Activated B cell treated with CpG ODN at 0.5 μM for 24 hours (primary cell): Measurements from ENCODE around the gene ANGPTL4. TPM values are rescaled to one million over a fixed set of nuclear protein-coding genes. Genes with fewer than 3 reads are reported as not detected.
"Not testable (repeated sequence)": the region's sequence is repeated elsewhere in the genome, so short reads cannot be mapped to it uniquely, and the experiment has no call there.

Source experiments
- ATAC-seq: fragments of 200-7000 bp; cut with Tn5 transposase; one replicate; pipeline ENCODE4 v1.10.0; 2021; ENCODE audit warnings: low read depth, mild to moderate bottlenecking, moderate library complexity
- CTCF ChIA-PET: fragments of 350-600 bp; sonication (Branson Sonifier 250); formaldehyde crosslinking; loops from one replicate; lab custom pipeline; 2021; ENCODE audit warnings: antibody characterized with exemption; lab: Charles Lee
- POLR2A ChIA-PET: fragments of 350-600 bp; sonication (Branson Sonifier 250); formaldehyde crosslinking; loops from one replicate; lab custom pipeline; 2021; ENCODE audit warnings: antibody characterized with exemption; lab: Charles Lee
- DNase-seq: peaks from one replicate; pipeline ENCODE4 v3.0.0; 2022
- H3K27ac Mint-ChIP-seq: one replicate; pipeline ENCODE4 v1.8.0; 2020; ENCODE audit warnings: mixed read lengths
- H3K27me3 Mint-ChIP-seq: one replicate; pipeline ENCODE4 v1.8.0; 2021; ENCODE audit warnings: mixed read lengths
- H3K36me3 Mint-ChIP-seq: one replicate; pipeline ENCODE4 v1.8.0; 2021; ENCODE audit warnings: low read depth, mixed read lengths
- H3K4me1 Mint-ChIP-seq: one replicate; pipeline ENCODE4 v1.8.0; 2021; ENCODE audit warnings: mixed read lengths
- H3K4me3 Mint-ChIP-seq: one replicate; pipeline ENCODE4 v1.8.0; 2020; ENCODE audit warnings: mild to moderate bottlenecking, mixed read lengths
- H3K9me3 Mint-ChIP-seq: one replicate; pipeline ENCODE4 v1.8.0; 2020; ENCODE audit warnings: mixed read lengths
- intact Hi-C: fragments of 100-400 bp; cut with micrococcal nuclease; formaldehyde crosslinking; loops from one replicate; pipeline ENCODE4 v1.15.1; 2024
- total RNA-seq: library from RNA; stranded (reverse); gene quantifications from 2 replicates; pipeline ENCODE4 v1.2.3, GENCODE V29; 2022
- TF ChIP-seq, protein P1 (sequence below): fragments of 200-600 bp; IDR thresholded peaks from one replicate; pipeline ENCODE4 v1.8.0; 2022; ENCODE audit warnings: antibody characterized with exemption, mild to moderate bottlenecking

The ANGPTL4 gene, protein sequence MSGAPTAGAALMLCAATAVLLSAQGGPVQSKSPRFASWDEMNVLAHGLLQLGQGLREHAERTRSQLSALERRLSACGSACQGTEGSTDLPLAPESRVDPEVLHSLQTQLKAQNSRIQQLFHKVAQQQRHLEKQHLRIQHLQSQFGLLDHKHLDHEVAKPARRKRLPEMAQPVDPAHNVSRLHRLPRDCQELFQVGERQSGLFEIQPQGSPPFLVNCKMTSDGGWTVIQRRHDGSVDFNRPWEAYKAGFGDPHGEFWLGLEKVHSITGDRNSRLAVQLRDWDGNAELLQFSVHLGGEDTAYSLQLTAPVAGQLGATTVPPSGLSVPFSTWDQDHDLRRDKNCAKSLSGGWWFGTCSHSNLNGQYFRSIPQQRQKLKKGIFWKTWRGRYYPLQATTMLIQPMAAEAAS
- total RNA-seq = not detected in 2 replicates

- intact Hi-C loops = no loop called here
- Mint-ChIP-seq H3K36me3 (no peaks in the 10 kb centered on the region), H3K4me3 (peak within 1 kb of the TSS; percentile 60), H3K27me3 (peaks cover 43% of the 10 kb centered on the region), H3K9me3 (no peaks in the 10 kb centered on the region), H3K27ac (no peak within 1 kb of the TSS), H3K4me1 (peaks cover 14% of the 10 kb centered on the region)
- ChIA-PET POLR2A (interaction anchor here (0.6 to 0.8 kb wide), 3 partner anchors 50 to 1720 kb away, joined by 3 read pairs; no protein-coding TSS in a partner anchor), CTCF (no interaction called here)
- TF ChIP-seq, protein P1, sequence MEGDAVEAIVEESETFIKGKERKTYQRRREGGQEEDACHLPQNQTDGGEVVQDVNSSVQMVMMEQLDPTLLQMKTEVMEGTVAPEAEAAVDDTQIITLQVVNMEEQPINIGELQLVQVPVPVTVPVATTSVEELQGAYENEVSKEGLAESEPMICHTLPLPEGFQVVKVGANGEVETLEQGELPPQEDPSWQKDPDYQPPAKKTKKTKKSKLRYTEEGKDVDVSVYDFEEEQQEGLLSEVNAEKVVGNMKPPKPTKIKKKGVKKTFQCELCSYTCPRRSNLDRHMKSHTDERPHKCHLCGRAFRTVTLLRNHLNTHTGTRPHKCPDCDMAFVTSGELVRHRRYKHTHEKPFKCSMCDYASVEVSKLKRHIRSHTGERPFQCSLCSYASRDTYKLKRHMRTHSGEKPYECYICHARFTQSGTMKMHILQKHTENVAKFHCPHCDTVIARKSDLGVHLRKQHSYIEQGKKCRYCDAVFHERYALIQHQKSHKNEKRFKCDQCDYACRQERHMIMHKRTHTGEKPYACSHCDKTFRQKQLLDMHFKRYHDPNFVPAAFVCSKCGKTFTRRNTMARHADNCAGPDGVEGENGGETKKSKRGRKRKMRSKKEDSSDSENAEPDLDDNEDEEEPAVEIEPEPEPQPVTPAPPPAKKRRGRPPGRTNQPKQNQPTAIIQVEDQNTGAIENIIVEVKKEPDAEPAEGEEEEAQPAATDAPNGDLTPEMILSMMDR = no peak
- ATAC-seq (peak; percentile 66), DNase-seq (no peak)
Observed at GRCh38 chr19:8363803-8364771, at the start of gene ANGPTL4. Gene ANGPTL4 (plus strand): TSS chr19:8364155. CDS start chr19:8364322, 167 bp downstream.

- CTCF ChIA-PET, H3K27ac Mint-ChIP-seq, intact Hi-C loops, H3K9me3 Mint-ChIP-seq, DNase-seq, H3K4me1 Mint-ChIP-seq, H3K27me3 Mint-ChIP-seq, H3K4me3 Mint-ChIP-seq, ATAC-seq, POLR2A ChIA-PET: not testable (repeated sequence)
- peaks cover 54% of the 10 kb centered on the region for H3K36me3 Mint-ChIP-seq
Observed at GRCh38 chr19:8314981-8315640, 48.8 kb upstream of the ANGPTL4 start.

DNA sequence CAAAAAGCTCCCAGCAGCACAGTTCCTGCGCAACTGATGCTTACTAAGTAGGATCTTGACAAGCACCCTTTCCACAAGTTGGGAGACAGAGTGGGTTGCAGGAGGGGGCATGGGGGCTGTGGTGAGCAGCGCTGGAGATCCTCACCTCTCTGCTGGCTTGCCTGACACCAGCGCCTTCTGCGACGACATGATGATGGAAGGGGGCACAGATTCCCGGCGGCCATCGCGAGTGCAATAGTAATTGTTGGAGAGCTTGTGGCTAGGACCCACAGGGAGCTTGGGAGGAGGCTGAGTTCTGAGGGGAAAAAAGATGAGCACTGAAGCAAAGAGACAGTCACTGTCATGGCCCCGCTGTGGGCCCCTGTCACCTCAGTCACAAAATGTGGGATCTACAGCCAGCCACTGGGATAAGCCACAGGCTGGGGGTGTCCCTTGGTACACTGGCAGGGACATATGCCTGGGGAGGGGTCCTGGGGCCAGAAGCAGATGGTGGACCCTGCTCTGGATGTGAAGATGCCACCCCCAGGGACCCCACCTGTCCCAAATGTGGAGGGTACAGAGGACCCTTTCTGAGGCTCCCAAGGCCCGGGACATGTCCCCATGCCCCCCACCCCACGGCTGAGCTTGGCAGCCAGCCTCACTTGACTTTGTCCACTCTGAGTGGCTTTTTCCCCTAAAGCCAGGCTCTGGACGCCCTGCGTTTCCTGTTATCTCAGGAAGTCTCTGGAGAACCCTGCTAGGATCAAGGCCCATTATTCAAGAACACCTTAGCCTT, 47.4 kb upstream of the ANGPTL4 start:
- intact Hi-C loops = no loop called here
- ChIA-PET POLR2A (interaction anchor here (0.5 kb wide), 1 partner anchor 49 kb away, joined by 3 read pairs; no protein-coding TSS in a partner anchor), CTCF (no interaction called here)
- no peak overlapping the region for H3K27ac Mint-ChIP-seq
- no peaks in the 10 kb centered on the region for H3K27me3 Mint-ChIP-seq
- TF ChIP-seq, protein P1 = no peak
- DNase-seq (no peak), ATAC-seq (no peak)
- peaks cover 51% of the 10 kb centered on the region for H3K36me3 Mint-ChIP-seq
- H3K4me1 Mint-ChIP-seq = peaks cover 18% of the 10 kb centered on the region
- H3K9me3 Mint-ChIP-seq = no peaks in the 10 kb centered on the region
- no peak overlapping the region for H3K4me3 Mint-ChIP-seq

DNA sequence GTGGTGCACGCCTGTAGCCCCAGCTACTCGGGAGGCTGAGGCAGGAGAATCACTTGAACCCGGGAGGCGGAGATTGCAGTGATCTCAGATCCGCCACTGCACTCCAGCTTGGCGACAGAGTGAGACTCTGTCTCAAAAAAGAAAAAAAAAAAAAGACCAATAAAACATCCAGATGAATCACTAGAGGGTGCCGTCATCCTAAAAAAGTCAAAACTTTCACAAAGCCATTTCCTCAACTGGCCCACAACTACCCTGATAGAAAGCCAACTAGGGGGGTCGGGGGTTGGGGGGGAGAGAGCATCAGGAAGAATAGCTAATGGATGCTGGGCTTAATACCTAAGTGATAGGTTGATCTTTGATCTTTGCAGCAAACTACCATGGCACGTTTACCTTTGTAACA, 45.1 kb upstream of the ANGPTL4 start:
- H3K27ac Mint-ChIP-seq = peak overlapping the region; percentile 30

GRCh38 chr19:8319807-8320520, 44.0 kb upstream of the ANGPTL4 start:
- ATAC-seq (no peak), DNase-seq (no peak)
- no peaks in the 10 kb centered on the region for H3K9me3 Mint-ChIP-seq
- H3K36me3 Mint-ChIP-seq = peaks cover 55% of the 10 kb centered on the region
- TF ChIP-seq, protein P1 = no peak
- no peaks in the 10 kb centered on the region for H3K27me3 Mint-ChIP-seq
- peak overlapping the region; percentile 96 for H3K27ac Mint-ChIP-seq
- POLR2A ChIA-PET = interaction anchor here (0.6 to 2.3 kb wide), 9 partner anchors 9 to 898 kb away, joined by 3 to 11 read pairs (median 4); partner anchors contain the start of genes RAB11B and ZNF414
- peak overlapping the region; percentile 98 for H3K4me3 Mint-ChIP-seq
- intact Hi-C loops = loop anchor here (10.0 kb wide), 1 partner anchor 55 kb away; no protein-coding TSS in a partner anchor
- peaks cover 37% of the 10 kb centered on the region for H3K4me1 Mint-ChIP-seq
- CTCF ChIA-PET = interaction anchor here (1.3 kb wide), 1 partner anchor 161 kb away, joined by 4 read pairs; no protein-coding TSS in a partner anchor

More for the DNA sequence above, 45.1 kb upstream of the ANGPTL4 start:
- H3K27me3 Mint-ChIP-seq, intact Hi-C loops, ATAC-seq, H3K9me3 Mint-ChIP-seq, DNase-seq: not testable (repeated sequence)
- peak overlapping the region; percentile 56 for H3K4me3 Mint-ChIP-seq
- peaks cover 59% of the 10 kb centered on the region for H3K36me3 Mint-ChIP-seq
- ChIA-PET POLR2A (interaction anchor here (0.6 to 1.0 kb wide), 5 partner anchors 8 to 1221 kb away, joined by 3 to 15 read pairs (median 4); partner anchors contain the start of gene CD320), CTCF (interaction anchor here (0.6 kb wide), 1 partner anchor 1217 kb away, joined by 3 read pairs; no protein-coding TSS in a partner anchor)
- H3K4me1 Mint-ChIP-seq = peaks cover 37% of the 10 kb centered on the region
